SK-N-SH treated with all-trans-retinoic acid at 6 μM for 48 hours (cell line): ENCODE measurements around the gene CNGA2.

Experiments
- CSRNP3 ChIP-seq: fragments of 250-450 bp; sonication (Bioruptor Pico); IDR thresholded peaks from 2 replicates; pipeline ENCODE4 v1.5.1; 2021; ENCODE audit warnings: mild to moderate bottlenecking, moderate library complexity
- POU6F1 ChIP-seq: fragments of 250-450 bp; sonication (Bioruptor Pico); IDR thresholded peaks from 2 replicates; pipeline ENCODE4 v1.8.0; 2021; ENCODE audit warnings: low read depth, mild to moderate bottlenecking, moderate library complexity, borderline replicate concordance
- RARB ChIP-seq: fragments of 250-450 bp; sonication (Bioruptor Pico); IDR thresholded peaks from 2 replicates; pipeline ENCODE4 v1.8.0; 2021; ENCODE audit warnings: mild to moderate bottlenecking, moderate library complexity

GRCh38 chrX:151712253-151712652 is 22.3 kb upstream of the CNGA2 start:
- TF ChIP-seq CSRNP3 (CRISPR knock-in tag): no peak
- TF ChIP-seq POU6F1 (CRISPR knock-in tag): no peak
- no peak for TF ChIP-seq RARB (CRISPR knock-in tag)
